Right cardiac atrium (tissue), 5 donors: Measurements from ENCODE around the gene MED29. TPM values are rescaled to one million over a fixed set of nuclear protein-coding genes. Genes with fewer than 3 reads are reported as not detected.

Experiments
- ATAC-seq, 2 donors: fragments of 200-7000 bp; cut with Tn5 transposase; one replicate each; pipeline versions ENCODE4 v1.8.0 to v1.9.1; 2020; ENCODE audit warnings: moderate library complexity in 2 of 2, mild to moderate bottlenecking in 1 of 2
- DNase-seq, 3 donors: peaks; one replicate each; pipeline ENCODE4 v3.0.0-alpha.2; 2020
- H3K27ac ChIP-seq: one replicate; pipeline ENCODE4 v1.5.1; 2013; ENCODE audit warnings: mild to moderate bottlenecking, low read length, control low read depth, moderate library complexity
- H3K27me3 ChIP-seq: one replicate; pipeline ENCODE4 v1.6.1; 2013; ENCODE audit not compliant: control insufficient read depth, insufficient read depth
- H3K4me1 ChIP-seq: one replicate; pipeline ENCODE4 v1.6.1; 2013; ENCODE audit warnings: low read length; ENCODE audit not compliant: control insufficient read depth, insufficient read depth
- H3K4me3 ChIP-seq: one replicate; pipeline ENCODE4 v1.5.1; 2013; ENCODE audit warnings: low read length, control low read depth
- H3K9me3 ChIP-seq: one replicate; pipeline ENCODE4 v1.6.1; 2013; ENCODE audit warnings: low read length; ENCODE audit not compliant: control insufficient read depth
- WGBS: extraction: QIAGEN DNeasy Blood & Tissue Kit; methylation state at CpG from one replicate; pipeline ENCODE4 v1.1.7; 2013; 5-methylcytosine and 5-hydroxymethylcytosine counted together
- intact Hi-C, 4 donors: fragments of 100-400 bp; cut with DNase I; formaldehyde crosslinking; loops; one replicate each; pipeline versions ENCODE4 v1.11.0 to v1.14.0; 2022 to 2023
- polyA plus RNA-seq: library from polyadenylated mRNA; stranded (reverse); fragments of 200-250 nt; gene quantifications from one replicate; pipeline ENCODE4 v1.2.3, GENCODE V29; 2013
- total RNA-seq, 4 donors: library from RNA; stranded (reverse); fragmentation: NEBNext Ultra II Directional; extraction: Animal tissue kit (Norgen Biotek cat#: 25700); gene quantifications; one replicate each; pipeline ENCODE4 v1.2.1, GENCODE V29; 2021
- donor health status: healthy with polysubstance abuse.
- donor health status: DM: no; HTN: yes; CAD: no.
- donor health status: DM: no; HTN: no; CAD: no.
- donor health status: DM: no; HTN: yes; CAD: no; lungs with severe emphysema.
- donor health status: DM: yes; HTN: yes; CAD: no.

The MED29 gene
- total and polyA plus RNA-seq, 5 donors: 25.1 to 38.3 (median 27.1) TPM

DNA sequence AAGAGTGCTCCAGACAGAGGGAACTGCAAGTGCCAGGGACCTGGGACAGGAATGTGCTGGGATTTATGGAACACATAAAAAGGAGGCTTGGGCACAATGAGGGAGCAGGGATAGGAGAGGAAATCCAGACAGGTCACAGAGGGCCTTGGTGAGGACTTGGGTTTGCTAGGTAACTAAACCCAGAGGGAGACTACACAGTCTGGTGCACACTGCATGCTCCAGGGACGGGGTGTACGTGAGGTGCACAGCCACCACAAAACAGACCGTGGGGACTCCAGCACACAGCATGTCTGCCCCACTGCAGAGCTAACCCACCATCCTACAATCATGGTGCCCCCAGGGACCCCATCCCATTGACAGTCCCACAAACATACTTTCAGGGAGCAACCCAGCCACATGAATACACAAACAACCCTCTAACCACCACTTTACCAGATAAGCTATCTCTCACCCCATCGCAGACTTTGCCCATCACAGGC, 9.9 kb downstream of the MED29 start:
- ATAC-seq (no peak), DNase-seq (peak in 1 of 3 donors; percentile 55)
- intact Hi-C loops: no loop called here
- peaks cover 4% of the 10 kb centered on the region for H3K4me1 ChIP-seq
- H3K27ac ChIP-seq: peak overlapping the region; percentile 97
- WGBS: 57% methylated on average over 4 of the region's 4 CpGs
- no peaks in the 10 kb centered on the region for H3K9me3 ChIP-seq
- no peaks in the 10 kb centered on the region for H3K27me3 ChIP-seq
- H3K4me3 ChIP-seq: no peak overlapping the region

DNA sequence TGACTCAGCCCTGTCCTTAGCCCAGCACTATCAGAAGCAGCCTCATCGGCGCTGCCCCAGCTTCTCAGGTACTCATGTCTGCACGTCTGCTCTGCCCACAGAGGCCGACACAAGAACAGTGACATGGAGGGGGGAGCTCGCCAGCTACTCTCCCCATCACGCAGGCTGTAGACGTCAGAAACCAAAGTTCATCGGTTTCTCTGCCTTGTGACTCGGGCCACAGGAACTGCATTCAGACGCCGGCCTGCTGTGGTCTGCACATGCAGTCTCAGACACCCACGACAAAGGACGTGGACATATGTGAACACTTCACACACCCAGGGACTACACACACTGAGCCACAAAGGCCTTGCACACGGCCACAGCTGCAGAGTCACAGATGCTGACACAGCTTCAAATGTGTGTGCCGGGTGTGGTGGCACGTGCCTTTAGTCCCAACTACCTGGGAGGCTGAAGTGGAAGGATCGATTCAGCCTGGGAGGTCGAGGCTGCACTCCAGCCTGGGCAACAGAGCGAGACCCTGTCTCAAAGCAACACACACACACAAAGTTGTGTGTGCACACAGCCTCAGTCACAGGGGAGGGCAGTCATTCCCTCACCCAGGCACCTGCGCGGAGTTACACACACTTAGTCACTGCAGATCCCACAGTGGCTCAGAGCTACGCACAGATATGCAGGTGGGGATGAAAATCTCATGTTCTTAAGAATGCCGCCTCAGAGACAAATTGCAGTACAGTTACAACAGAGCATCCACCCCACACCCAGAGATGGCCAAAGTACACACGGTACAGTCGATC, 10.6 kb downstream of the MED29 start:
- DNase-seq (peak in 2 of 3 donors; percentile 47 to 82), ATAC-seq (no peak)
- Histone ChIP-seq H3K27me3 (no peaks in the 10 kb centered on the region), H3K4me3 (no peak overlapping the region), H3K9me3 (no peaks in the 10 kb centered on the region), H3K27ac (peak overlapping the region; percentile 97), H3K4me1 (peaks cover 4% of the 10 kb centered on the region)
- WGBS: 46% methylated on average over 25 of the region's 25 CpGs
- intact Hi-C loops: no loop called here

DNA sequence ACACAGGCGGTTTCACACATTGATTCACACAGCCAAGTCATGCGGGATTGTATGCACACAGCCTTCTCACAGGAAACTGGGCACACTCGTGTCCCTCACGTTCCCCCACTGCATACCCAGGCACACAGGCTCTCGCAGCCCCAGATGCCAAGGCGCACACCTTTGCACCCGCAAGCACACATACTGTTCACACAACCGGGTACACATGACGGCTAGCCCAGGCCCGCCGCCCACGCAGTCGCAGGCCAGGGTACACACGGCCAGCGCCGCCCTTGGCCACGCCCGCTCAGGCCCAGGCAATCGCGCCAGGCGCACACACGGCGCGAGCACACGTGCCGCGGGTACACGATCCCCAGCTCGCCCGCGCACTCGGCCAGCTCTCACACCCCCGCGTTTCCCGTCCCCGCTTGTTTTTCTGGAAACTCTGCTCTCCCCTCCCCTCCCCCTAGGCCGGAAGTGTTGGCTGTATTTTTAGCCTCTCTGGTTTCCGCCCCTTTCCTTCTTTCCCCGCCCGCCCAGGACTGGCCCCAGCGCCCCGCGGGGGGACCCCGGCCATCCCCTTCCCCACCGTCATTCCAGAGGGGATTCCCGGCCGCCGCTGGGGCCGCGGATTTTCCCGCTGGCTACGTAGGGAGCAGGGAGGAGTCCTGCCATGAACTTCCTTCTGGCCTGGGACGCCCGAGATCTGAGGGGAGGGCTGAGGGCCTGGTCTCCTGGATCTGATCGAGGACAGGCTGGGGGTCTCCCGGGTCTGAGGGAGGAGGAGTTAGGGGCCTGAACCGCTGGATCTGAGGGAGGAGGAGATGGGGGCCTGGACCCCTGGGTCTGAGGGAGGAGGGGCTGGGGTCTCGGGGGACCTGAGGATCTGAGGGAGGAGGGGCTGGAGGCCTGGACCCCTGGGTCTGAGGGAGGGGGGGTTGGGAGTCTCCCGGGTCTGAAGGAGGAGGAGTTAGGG, 11.4 kb downstream of the MED29 start:
- Histone ChIP-seq H3K4me1 (peaks cover 4% of the 10 kb centered on the region), H3K27me3 (no peaks in the 10 kb centered on the region), H3K4me3 (peak overlapping the region; percentile 68), H3K9me3 (no peaks in the 10 kb centered on the region), H3K27ac (peak overlapping the region; percentile 97)
- ATAC-seq: peak; percentile 54 to 56
- intact Hi-C loops: no loop called here
- WGBS: 2% methylated on average over 59 of the region's 59 CpGs
- DNase-seq: peak; percentile 95 to 97 (median 97)

DNA sequence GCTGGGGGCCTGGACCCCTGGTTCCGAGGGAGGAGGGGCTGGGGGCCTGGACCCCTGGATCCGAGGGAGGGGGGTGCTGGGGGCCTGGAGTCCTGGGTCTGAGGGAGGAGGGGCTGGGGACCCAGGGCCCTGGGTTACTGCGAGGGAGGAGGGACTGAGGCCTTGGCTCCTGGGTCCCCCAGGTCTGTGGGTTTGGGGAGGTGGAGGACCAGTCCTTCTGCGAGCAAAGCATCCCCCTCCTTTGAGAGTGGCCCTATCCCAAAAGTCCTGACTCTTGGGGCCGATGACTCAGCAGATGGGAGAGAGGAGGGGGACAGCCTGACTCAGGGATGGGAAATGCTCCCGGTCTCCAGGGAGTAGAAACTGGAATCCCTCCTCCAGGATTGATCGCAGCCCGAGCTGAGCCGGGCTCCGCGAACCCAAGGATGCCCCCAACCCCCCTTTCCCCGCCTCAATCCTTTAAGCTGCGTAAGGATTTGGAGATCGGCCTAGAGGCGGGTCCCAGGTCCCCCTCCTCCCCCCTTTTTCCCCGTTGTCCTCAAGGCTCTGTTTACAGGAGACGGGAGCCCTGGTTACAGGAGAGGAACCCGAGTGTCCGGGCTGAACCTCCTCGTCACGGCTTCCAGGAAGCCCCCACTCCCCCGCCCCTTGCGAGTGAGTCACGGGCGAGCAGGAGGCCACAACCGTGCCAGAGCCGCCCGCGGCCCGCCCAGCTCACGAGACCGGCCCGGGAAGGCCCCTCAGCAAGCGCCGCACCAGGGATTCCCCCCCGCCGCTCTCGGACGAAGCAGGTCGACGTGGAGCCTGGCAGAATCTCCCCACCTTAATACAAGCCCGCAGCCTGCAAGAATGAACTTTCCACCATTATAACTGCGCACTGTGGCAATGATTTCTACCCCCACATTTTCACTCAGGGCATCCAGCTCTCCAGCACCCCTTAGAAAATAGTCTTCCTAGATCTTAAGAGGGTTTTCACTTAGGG, 12.4 kb downstream of the MED29 start:
- H3K4me1 ChIP-seq: peaks cover 4% of the 10 kb centered on the region
- peak overlapping the region; percentile 68 for H3K4me3 ChIP-seq
- 2% methylated on average over 43 of the region's 43 CpGs for WGBS
- DNase-seq: peak; percentile 99
- no peaks in the 10 kb centered on the region for H3K9me3 ChIP-seq
- intact Hi-C loops: no loop called here
- H3K27me3 ChIP-seq: no peaks in the 10 kb centered on the region
- H3K27ac ChIP-seq: peak overlapping the region; percentile 97
- peak; percentile 72 for ATAC-seq

DNA sequence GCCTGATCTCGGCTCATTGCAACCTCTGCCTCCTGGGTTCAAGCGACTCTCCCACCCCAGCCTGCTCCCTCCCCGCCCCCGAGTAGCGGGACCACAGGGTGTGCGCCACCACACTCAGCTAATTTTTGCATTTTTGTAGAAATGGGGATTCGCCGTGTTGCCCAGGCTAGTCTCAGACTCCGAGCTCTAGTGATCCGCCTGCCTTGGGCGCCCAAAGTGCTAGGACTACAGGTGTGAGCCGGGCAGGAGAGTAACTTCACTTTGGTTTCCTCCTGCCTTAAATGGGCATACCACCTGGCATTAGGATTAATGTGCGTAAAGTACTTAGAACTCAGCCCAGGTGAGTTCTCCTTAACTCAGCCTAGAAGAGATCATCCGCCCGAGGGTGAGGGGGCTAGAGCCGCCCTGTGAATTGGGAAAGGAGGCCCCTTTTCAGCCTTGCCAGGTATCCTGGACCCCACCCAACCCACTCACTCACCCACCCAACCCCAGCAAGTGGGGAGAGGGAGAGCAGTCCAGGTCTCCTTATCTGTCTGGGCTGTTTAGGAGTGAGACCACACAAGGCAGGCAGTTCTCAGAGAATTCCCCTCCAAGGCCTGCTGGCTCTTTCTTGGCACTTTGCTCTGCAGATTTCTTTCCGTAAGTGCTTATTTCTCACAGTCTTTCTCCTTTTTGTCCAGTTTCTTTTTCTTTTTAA, 14.2 kb downstream of the MED29 start:
- no peaks in the 10 kb centered on the region for H3K27me3 ChIP-seq
- H3K4me3 ChIP-seq: peak overlapping the region; percentile 83
- H3K9me3 ChIP-seq: no peaks in the 10 kb centered on the region
- WGBS: 89% methylated on average over 17 of the region's 17 CpGs
- ATAC-seq (no peak), DNase-seq (peak in 2 of 3 donors; percentile 12 to 48)
- H3K27ac ChIP-seq: peak overlapping the region; percentile 44
- peaks cover 4% of the 10 kb centered on the region for H3K4me1 ChIP-seq
- intact Hi-C loops: no loop called here

GRCh38 chr19:39405958-39406655, 14.9 kb downstream of the MED29 start:
- intact Hi-C loops: no loop called here
- H3K27me3 ChIP-seq: no peaks in the 10 kb centered on the region
- H3K9me3 ChIP-seq: no peaks in the 10 kb centered on the region
- ATAC-seq: no peak
- 15% methylated on average over 22 of the region's 22 CpGs for WGBS
- H3K4me1 ChIP-seq: peaks cover 7% of the 10 kb centered on the region
- H3K27ac ChIP-seq: peak overlapping the region; percentile 97
- peak in 2 of 3 donors; percentile 16 to 56 for DNase-seq
- peak overlapping the region; percentile 83 for H3K4me3 ChIP-seq

GRCh38 chr19:39406656-39407409, 15.7 kb downstream of the MED29 start, which contains the start of gene ZFP36:
TSS of gene ZFP36 (plus strand) at chr19:39406847. CDS start at chr19:39406905, 58 bp downstream.
- peak within 1 kb of the TSS; percentile 83 for H3K4me3 ChIP-seq
- intact Hi-C loops: no loop called here
- ATAC-seq (peak; percentile 32 to 52), DNase-seq (peak; percentile 91 to 97 (median 97))
- H3K27ac ChIP-seq: peak within 1 kb of the TSS; percentile 98
- no peaks in the 10 kb centered on the region for H3K9me3 ChIP-seq
- WGBS: under 1% methylated on average over 56 of the region's 56 CpGs
- no peaks in the 10 kb centered on the region for H3K27me3 ChIP-seq
- H3K4me1 ChIP-seq: peaks cover 9% of the 10 kb centered on the region

DNA sequence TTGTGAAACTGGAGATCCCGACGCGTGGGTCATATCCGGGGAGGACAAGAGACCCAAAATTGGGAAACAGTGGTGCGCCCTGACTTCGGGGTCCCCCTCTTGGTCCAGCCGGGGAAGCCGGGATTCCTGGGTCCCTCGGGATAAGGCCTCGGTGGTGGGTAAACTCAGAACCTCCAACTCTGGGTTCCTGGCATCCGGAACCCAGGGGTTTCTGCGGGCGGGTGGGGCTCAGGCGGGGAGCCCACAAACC, 16.2 kb downstream of the MED29 start:
- intact Hi-C loops: no loop called here
- DNase-seq (peak in 1 of 3 donors; percentile 76), ATAC-seq (no peak)
- Histone ChIP-seq H3K27ac (peak overlapping the region; percentile 98), H3K27me3 (no peaks in the 10 kb centered on the region), H3K4me3 (peak overlapping the region; percentile 83), H3K9me3 (no peaks in the 10 kb centered on the region), H3K4me1 (peaks cover 8% of the 10 kb centered on the region)
- WGBS: 0% methylated on average over 14 of the region's 14 CpGs
